Left renal pelvis (tissue), 4 donors: ENCODE data around the gene AFDN. TPM values are rescaled to one million over a fixed set of nuclear protein-coding genes. Genes with fewer than 3 reads are reported as not detected.

Experiments used
- DNase-seq, 4 donors: peaks; one replicate each; pipeline ENCODE4 v3.0.0-alpha.2; 2013; ENCODE audit warnings: low read depth in 4 of 4, low spot score in 3 of 4
- polyA plus RNA-seq, 4 donors: library from polyadenylated mRNA; unstranded; fragments of 120-200 nt; gene quantifications; one replicate each; pipeline ENCODE4 v1.2.1, GENCODE V29; 2013; ENCODE audit not compliant: insufficient read length in 4 of 4

Gene AFDN
- polyA plus RNA-seq, 4 donors = 152 to 224 (median 185) TPM

- DNase-seq = no peak
Measured at GRCh38 chr6:167795321-167795811, 31.3 kb upstream of the AFDN start.

GRCh38 chr6:167795874-167796191 is 30.9 kb upstream of the AFDN start:
- DNase-seq = no peak

- DNase-seq = no peak
Measured at GRCh38 chr6:167796192-167796981, 30.3 kb upstream of the AFDN start.

- DNase-seq = no peak
Measured at GRCh38 chr6:167797011-167797471, 29.7 kb upstream of the AFDN start.

- DNase-seq = no peak
Measured at GRCh38 chr6:167797476-167798265, 29.0 kb upstream of the AFDN start.

- DNase-seq = no peak
Measured at GRCh38 chr6:167798453-167798852, 28.3 kb upstream of the AFDN start.

GRCh38 chr6:167799033-167799821 is 27.5 kb upstream of the AFDN start:
- no peak for DNase-seq

GRCh38 chr6:167800549-167800948 is 26.2 kb upstream of the AFDN start:
- no peak for DNase-seq

- no peak for DNase-seq
Measured at GRCh38 chr6:167801263-167801662, 25.4 kb upstream of the AFDN start.

- no peak for DNase-seq
Measured at GRCh38 chr6:167802339-167802738, 24.4 kb upstream of the AFDN start.

GRCh38 chr6:167803816-167804215 is 22.9 kb upstream of the AFDN start:
- no peak for DNase-seq

- no peak for DNase-seq
Measured at GRCh38 chr6:167804281-167805013, 22.3 kb upstream of the AFDN start.

- DNase-seq = no peak
Measured at GRCh38 chr6:167805349-167806060, 21.2 kb upstream of the AFDN start.

- DNase-seq = no peak
Measured at GRCh38 chr6:167806061-167806700, 20.5 kb upstream of the AFDN start.

- no peak for DNase-seq
Measured at GRCh38 chr6:167807200-167807599, 19.5 kb upstream of the AFDN start.

GRCh38 chr6:167807756-167808155 is 19.0 kb upstream of the AFDN start:
- DNase-seq = no peak

- no peak for DNase-seq
Measured at GRCh38 chr6:167811040-167811439, 15.7 kb upstream of the AFDN start.

- DNase-seq = no peak
Measured at GRCh38 chr6:167811442-167812087, 15.1 kb upstream of the AFDN start.

GRCh38 chr6:167812088-167812487 is 14.6 kb upstream of the AFDN start:
- no peak for DNase-seq
